Cardiac muscle cell (in vitro differentiated cells and primary cell): Measurements from ENCODE around the gene PBX1. TPM values are rescaled to one million over a fixed set of nuclear protein-coding genes. Genes with fewer than 3 reads are reported as not detected.

Experiments
- DNase-seq, 2 donors: peaks; one replicate each; pipeline versions ENCODE4 v3.0.0 to v3.0.0-alpha.2; 2010 to 2017; ENCODE audit warnings: low read depth in 1 of 2, low spot score in 1 of 2
- H3K27ac ChIP-seq: fragments of 200-600 bp; sonication (generic); 2 replicates; pipeline ENCODE4 v1.5.1; 2016
- H3K27me3 ChIP-seq: fragments of 200-600 bp; sonication (generic); 2 replicates; pipeline ENCODE4 v1.6.0; 2016; ENCODE audit warnings: control low read depth
- H3K36me3 ChIP-seq: fragments of 200-600 bp; sonication (generic); 2 replicates; pipeline ENCODE4 v1.5.1; 2016; ENCODE audit warnings: control low read depth
- H3K4me1 ChIP-seq: fragments of 200-600 bp; sonication (generic); 2 replicates; pipeline ENCODE4 v1.8.1; 2017; ENCODE audit warnings: low read depth, mild to moderate bottlenecking, mixed run types
- H3K4me3 ChIP-seq: fragments of 200-600 bp; sonication (generic); 2 replicates; pipeline ENCODE4 v1.5.1; 2016; ENCODE audit warnings: mild to moderate bottlenecking
- H3K9me3 ChIP-seq: fragments of 200-600 bp; sonication (generic); 2 replicates; pipeline ENCODE4 v1.5.1; 2017; ENCODE audit warnings: low read depth, mild to moderate bottlenecking, control low read depth
- polyA plus RNA-seq: library from polyadenylated mRNA; unstranded; fragments of >200 nt; fragmentation: Nextera tagmentation; extraction: Ambion mirVana; gene quantifications from 2 replicates; pipeline ENCODE4 v1.2.1, GENCODE V29; 2016
- total RNA-seq: library from RNA; depleted of rRNA; stranded (reverse); fragments of >200 nt; gene quantifications from 2 replicates; pipeline ENCODE4 v1.2.3, GENCODE V29; 2016
- TF ChIP-seq, protein P1 (sequence below): IDR thresholded peaks from 2 replicates; pipeline ENCODE4 v1.5.1; 2012; ENCODE audit warnings: low read depth, mild to moderate bottlenecking, low read length

Gene PBX1
- total and polyA plus RNA-seq, 2 experiments from 2014 or later, result 43.5 to 182 TPM

DNA sequence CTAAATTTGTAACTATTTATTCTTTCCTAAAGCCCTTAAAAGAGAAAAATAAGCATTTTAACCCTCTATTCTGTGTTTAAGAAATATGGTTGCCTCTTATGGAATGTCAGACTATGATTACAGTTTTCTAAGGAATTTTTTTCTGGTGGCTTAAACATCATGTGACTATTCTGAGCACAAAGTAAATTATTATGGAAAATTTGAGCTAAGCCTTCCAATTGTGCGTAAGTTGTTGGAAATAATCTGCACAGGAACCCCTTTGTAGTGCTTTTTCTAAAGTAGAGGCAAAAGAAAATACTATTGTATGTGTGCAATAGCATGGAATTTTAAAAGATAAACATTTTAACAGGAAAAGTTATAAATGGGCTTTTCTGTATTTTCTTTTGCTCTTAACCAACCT lies 254.8 kb downstream of the PBX1 start:
- no peak overlapping the region for H3K4me3 ChIP-seq
- H3K36me3 ChIP-seq, result peaks cover 28% of the 10 kb centered on the region
- no peaks in the 10 kb centered on the region for H3K27me3 ChIP-seq
- TF ChIP-seq, protein P1, sequence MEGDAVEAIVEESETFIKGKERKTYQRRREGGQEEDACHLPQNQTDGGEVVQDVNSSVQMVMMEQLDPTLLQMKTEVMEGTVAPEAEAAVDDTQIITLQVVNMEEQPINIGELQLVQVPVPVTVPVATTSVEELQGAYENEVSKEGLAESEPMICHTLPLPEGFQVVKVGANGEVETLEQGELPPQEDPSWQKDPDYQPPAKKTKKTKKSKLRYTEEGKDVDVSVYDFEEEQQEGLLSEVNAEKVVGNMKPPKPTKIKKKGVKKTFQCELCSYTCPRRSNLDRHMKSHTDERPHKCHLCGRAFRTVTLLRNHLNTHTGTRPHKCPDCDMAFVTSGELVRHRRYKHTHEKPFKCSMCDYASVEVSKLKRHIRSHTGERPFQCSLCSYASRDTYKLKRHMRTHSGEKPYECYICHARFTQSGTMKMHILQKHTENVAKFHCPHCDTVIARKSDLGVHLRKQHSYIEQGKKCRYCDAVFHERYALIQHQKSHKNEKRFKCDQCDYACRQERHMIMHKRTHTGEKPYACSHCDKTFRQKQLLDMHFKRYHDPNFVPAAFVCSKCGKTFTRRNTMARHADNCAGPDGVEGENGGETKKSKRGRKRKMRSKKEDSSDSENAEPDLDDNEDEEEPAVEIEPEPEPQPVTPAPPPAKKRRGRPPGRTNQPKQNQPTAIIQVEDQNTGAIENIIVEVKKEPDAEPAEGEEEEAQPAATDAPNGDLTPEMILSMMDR, result no peak
- no peaks in the 10 kb centered on the region for H3K9me3 ChIP-seq
- no peak overlapping the region for H3K27ac ChIP-seq
- H3K4me1 ChIP-seq, result no peaks in the 10 kb centered on the region
- no peak for DNase-seq

DNA sequence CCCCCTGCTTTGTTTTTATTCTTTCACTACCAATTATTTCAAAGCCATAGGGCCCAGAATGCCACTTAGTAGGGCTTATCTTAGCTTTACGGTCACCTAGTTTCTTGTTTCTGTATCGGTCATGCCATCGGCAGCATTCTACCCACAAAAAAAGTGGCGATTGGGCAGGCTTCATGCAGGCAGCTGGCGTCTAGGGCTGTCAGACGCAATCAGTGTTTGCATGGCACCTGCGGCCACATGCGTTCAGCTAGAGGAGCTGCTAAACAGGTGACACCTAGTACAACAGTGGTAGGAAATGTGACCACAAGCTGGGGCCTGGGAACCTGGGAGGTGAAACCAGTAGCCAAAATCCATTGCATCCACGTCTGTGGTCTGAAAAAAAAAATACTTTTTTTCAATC lies 262.7 kb downstream of the PBX1 start:
- H3K36me3 ChIP-seq, result peaks cover 24% of the 10 kb centered on the region
- H3K4me1 ChIP-seq, result peaks cover 27% of the 10 kb centered on the region
- H3K4me3 ChIP-seq, result no peak overlapping the region
- no peak overlapping the region for H3K27ac ChIP-seq
- H3K27me3 ChIP-seq, result no peaks in the 10 kb centered on the region
- TF ChIP-seq, protein P1, result no peak
- H3K9me3 ChIP-seq, result no peaks in the 10 kb centered on the region
- DNase-seq, result no peak

DNA sequence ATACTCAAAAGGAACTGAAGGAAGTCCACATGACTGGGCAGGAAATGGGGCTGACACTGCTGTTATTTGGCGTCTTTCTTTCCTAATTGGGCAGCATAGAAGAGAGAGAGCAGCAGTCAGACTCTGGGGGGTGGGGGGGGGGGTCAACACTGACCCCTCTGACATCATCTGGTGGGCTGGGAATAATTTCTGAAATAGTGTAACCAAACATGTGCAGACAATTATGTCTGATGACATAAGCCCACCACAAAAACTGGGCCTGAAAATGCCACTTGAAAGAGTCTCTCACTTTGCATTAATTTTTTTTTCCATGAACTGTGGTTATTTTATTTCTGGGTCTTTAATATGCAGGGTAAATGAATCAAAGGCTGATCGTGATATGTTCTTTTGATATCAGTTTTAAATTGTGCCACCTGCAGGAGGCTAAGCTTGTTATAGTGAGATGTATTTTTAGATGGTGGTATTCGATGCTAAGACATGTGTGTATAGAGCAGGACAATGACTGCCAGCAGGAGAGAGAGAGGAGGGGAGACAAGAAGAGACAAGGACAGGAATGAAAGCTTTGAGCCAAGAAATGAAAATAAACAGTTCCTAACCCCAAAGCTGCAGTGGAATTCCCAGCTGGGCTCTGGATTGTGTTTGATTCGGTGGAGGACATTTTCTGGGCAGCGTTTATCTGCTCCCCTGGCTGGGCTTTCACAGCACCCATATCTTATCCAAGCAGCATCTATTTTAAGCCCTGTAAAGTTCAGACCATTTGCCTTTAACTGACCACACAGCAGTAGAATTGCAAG lies 264.7 kb downstream of the PBX1 start:
- peak; percentile 35 to 74 for DNase-seq
- H3K27ac ChIP-seq, result peak overlapping the region; percentile 74
- TF ChIP-seq, protein P1, result no peak

DNA sequence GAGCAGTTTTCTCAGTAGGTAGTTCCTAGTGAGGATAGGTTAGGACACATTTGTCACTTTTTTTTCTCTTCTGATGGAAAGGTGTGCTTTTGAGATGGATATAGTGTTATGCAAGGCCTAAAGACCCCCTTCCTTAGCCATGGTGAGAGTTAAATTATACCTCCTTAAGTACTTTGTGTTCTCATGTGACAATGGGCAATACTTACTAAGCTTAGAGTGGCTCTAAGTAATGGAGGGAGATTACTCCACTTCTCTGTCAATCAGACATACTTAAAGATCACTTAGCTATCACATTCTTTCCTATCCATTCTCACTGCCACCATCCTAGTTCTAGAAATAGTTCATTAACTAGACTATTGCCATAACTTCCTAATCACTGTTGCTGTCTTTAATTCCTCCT lies 265.6 kb downstream of the PBX1 start:
- peak in 1 of 2 donors; percentile 71 for DNase-seq
- Histone ChIP-seq H3K4me1 (peaks cover 27% of the 10 kb centered on the region), H3K36me3 (peaks cover 20% of the 10 kb centered on the region)

More for the DNA sequence above, 264.7 kb downstream of the PBX1 start:
- H3K36me3 ChIP-seq, result peaks cover 24% of the 10 kb centered on the region
- no peaks in the 10 kb centered on the region for H3K27me3 ChIP-seq
- H3K9me3 ChIP-seq, result no peaks in the 10 kb centered on the region
- peaks cover 27% of the 10 kb centered on the region for H3K4me1 ChIP-seq
- H3K4me3 ChIP-seq, result no peak overlapping the region

DNA sequence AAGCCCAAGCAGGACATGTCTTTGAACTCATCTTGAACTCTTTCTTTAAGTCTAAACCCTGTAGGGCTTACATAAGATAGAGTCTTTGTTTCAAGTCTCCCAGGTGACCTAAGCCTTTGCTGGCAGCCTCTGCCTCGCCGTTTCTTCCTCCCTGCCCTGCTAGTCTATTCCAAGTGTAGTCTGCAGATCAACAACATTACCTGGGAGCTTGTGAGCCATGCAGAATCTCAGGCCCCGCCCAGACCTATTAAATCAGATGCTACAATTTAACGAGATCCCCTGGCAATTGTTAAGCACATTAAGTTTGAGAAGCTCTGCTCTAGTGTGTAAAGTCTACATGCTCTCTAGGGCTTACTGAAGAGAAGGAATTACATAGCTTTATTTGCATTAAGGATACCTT lies 271.6 kb downstream of the PBX1 start:
- Histone ChIP-seq H3K9me3 (no peaks in the 10 kb centered on the region), H3K4me1 (peaks cover 8% of the 10 kb centered on the region)
- TF ChIP-seq, protein P1, result no peak

More for the DNA sequence above, 265.6 kb downstream of the PBX1 start:
- H3K4me3 ChIP-seq, result no peak overlapping the region
- H3K27me3 ChIP-seq, result no peaks in the 10 kb centered on the region
- peak overlapping the region; percentile 74 for H3K27ac ChIP-seq
- no peaks in the 10 kb centered on the region for H3K9me3 ChIP-seq
- TF ChIP-seq, protein P1, result no peak

More for the DNA sequence above, 271.6 kb downstream of the PBX1 start:
- Histone ChIP-seq H3K27me3 (no peaks in the 10 kb centered on the region), H3K27ac (no peak overlapping the region), H3K4me3 (no peak overlapping the region), H3K36me3 (no peaks in the 10 kb centered on the region)
- DNase-seq, result no peak
